Gastrocnemius medialis (tissue), 4 donors: Measurements from ENCODE around the gene MIX23. TPM values are rescaled to one million over a fixed set of nuclear protein-coding genes. Genes with fewer than 3 reads are reported as not detected.
A peak's percentile ranks its signal among the peaks of the same experiment; 100 is the strongest.

Experiments
- ATAC-seq, 2 donors: fragments of 150-250 bp; one replicate each; pipeline ENCODE4 v1.9.1; 2016
- DNase-seq, 2 donors: peaks; one replicate each; pipeline ENCODE4 v3.0.0-alpha.2; 2019
- H3K27ac ChIP-seq, 4 donors: fragments of 200-600 bp; sonication (generic); 1 replicate in 1 of 4; 2 replicates in 3 of 4; pipeline ENCODE4 v1.5.1; 2016 to 2018; ENCODE audit warnings: mild to moderate bottlenecking in 2 of 4, moderate library complexity in 1 of 4
- H3K27me3 ChIP-seq, 3 donors: fragments of 200-600 bp; sonication (generic) in 2 of 3; 1 replicate in 1 of 3; 2 replicates in 2 of 3; pipeline versions ENCODE4 v1.5.1 to v1.6.0; 2016 to 2019; ENCODE audit warnings: mild to moderate bottlenecking in 1 of 3, moderate library complexity in 1 of 3
- H3K36me3 ChIP-seq, 2 donors: fragments of 200-600 bp; sonication (generic) in 1 of 2; one replicate each; pipeline ENCODE4 v1.5.1; 2017 to 2018
- H3K4me1 ChIP-seq, 2 donors: fragments of 200-600 bp; sonication (generic) in 1 of 2; one replicate each; pipeline ENCODE4 v1.5.1; 2016 to 2017; ENCODE audit warnings: mild to moderate bottlenecking in 2 of 2
- H3K4me3 ChIP-seq, 4 donors: fragments of 200-600 bp; sonication (generic) in 3 of 4; 1 replicate in 1 of 4; 2 replicates in 3 of 4; pipeline ENCODE4 v1.5.1; 2016 to 2019; ENCODE audit warnings: mild to moderate bottlenecking in 2 of 4
- H3K9me3 ChIP-seq, 3 donors: fragments of 200-600 bp; sonication (generic) in 2 of 3; 1 replicate in 1 of 3; 2 replicates in 2 of 3; pipeline ENCODE4 v1.5.1; 2016 to 2019
- CTCF ChIP-seq, 5 experiments: fragments of 450-650 bp in 3 of 5; fragments of 200-600 bp in 2 of 5; sonication (generic) in 2 of 5; IDR thresholded peaks in 4 of 5; conservative IDR thresholded peaks in 1 of 5; 1 replicate in 4 of 5; 2 replicates in 1 of 5; pipeline ENCODE4 v1.5.1; 2016 to 2019; ENCODE audit warnings: antibody characterized with exemption in 5 of 5, mild to moderate bottlenecking in 3 of 5, moderate library complexity in 3 of 5
- POLR2A ChIP-seq, 2 donors: fragments of 450-650 bp; IDR thresholded peaks; one replicate each; pipeline ENCODE4 v1.6.1; 2017; ENCODE audit warnings: antibody characterized with exemption in 2 of 2, mild to moderate bottlenecking in 2 of 2, moderate library complexity in 2 of 2
- in situ Hi-C, 4 donors: fragments of 200-750 bp; cut with MboI; loops; one replicate each; pipeline versions ENCODE4 v1.15.0 to v1.8.0; 2017; ENCODE audit warnings: low sequenced_read_pairs in 4 of 4
- intact Hi-C: fragments of 100-400 bp; cut with DNase I; formaldehyde crosslinking; loops from one replicate; pipeline ENCODE4 v1.15.1; 2023; ENCODE audit warnings: low total_unique reads
- total RNA-seq, 4 donors: library from RNA; depleted of rRNA; stranded (reverse); fragments of >200 nt; gene quantifications; one replicate each; pipeline versions ENCODE4 v1.1.0 to v1.2.3, GENCODE V29; 2016

The MIX23 gene
- total RNA-seq, 4 donors from 2014 or later = 16.5 to 26.0 (median 23.7) TPM

GRCh38 chr3:122389197-122389596 lies 6.2 kb upstream of the MIX23 start:
- H3K27ac ChIP-seq = no peak overlapping the region
- intact Hi-C loops (loop anchor here (5.0 to 10.0 kb wide), 4 partner anchors 554 to 808 kb away; partner anchors contain the start of genes EAF2, GOLGB1, IQCB1 and PDIA5), in situ Hi-C loops (loop anchor here in 2 of 4 donors (10.0 to 25.0 kb wide), 3 partner anchors 126 to 852 kb away; partner anchors contain the start of genes KPNA1 (in 2 of the 2), HSPBAP1 (in 1 of the 2), POLQ (in 1 of the 2) and SLC49A4 (in 1 of the 2))
- H3K9me3 ChIP-seq = no peaks in the 10 kb centered on the region
- TF ChIP-seq CTCF (IDR thresholded peaks at IDR 0.05 in 4 of 5, conservative IDR thresholded peaks at IDR 0.05 in 1 of 5) (no peak), POLR2A (IDR thresholded peaks at IDR 0.05) (no peak)
- peaks cover 0 to 4% of the 10 kb centered on the region in 2 donors for H3K36me3 ChIP-seq
- DNase-seq (no peak), ATAC-seq (no peak)
- no peak overlapping the region for H3K4me3 ChIP-seq
- H3K27me3 ChIP-seq = no peaks in the 10 kb centered on the region
- H3K4me1 ChIP-seq = peaks cover 15 to 38% of the 10 kb centered on the region in 2 donors

- TF ChIP-seq CTCF (IDR thresholded peaks at IDR 0.05 in 4 of 5, conservative IDR thresholded peaks at IDR 0.05 in 1 of 5) (no peak), POLR2A (IDR thresholded peaks at IDR 0.05) (no peak)
- peaks cover 0 to 4% of the 10 kb centered on the region in 2 donors for H3K36me3 ChIP-seq
- H3K27ac ChIP-seq = no peak overlapping the region
- intact Hi-C loops (loop anchor here (5.0 to 10.0 kb wide), 4 partner anchors 553 to 810 kb away; partner anchors contain the start of genes EAF2, GOLGB1, IQCB1 and PDIA5), in situ Hi-C loops (loop anchor here in 2 of 4 donors (10.0 to 25.0 kb wide), 3 partner anchors 127 to 850 kb away; partner anchors contain the start of genes KPNA1 (in 2 of the 2), HSPBAP1 (in 1 of the 2), POLQ (in 1 of the 2) and SLC49A4 (in 1 of the 2))
- no peak for DNase-seq
- peaks cover 15 to 27% of the 10 kb centered on the region in 2 donors for H3K4me1 ChIP-seq
- H3K9me3 ChIP-seq = no peaks in the 10 kb centered on the region
- H3K4me3 ChIP-seq = no peak overlapping the region
- no peaks in the 10 kb centered on the region for H3K27me3 ChIP-seq
- ATAC-seq = no peak
Observed at GRCh38 chr3:122387709-122388108, 4.7 kb upstream of the MIX23 start.

- Histone ChIP-seq H3K4me3 (peak within 1 kb of the TSS; percentile 73 to 96 (median 86)), H3K27me3 (no peaks in the 10 kb centered on the region), H3K9me3 (no peaks in the 10 kb centered on the region), H3K4me1 (peaks cover 24% of the 10 kb centered on the region in 2 donors), H3K36me3 (peaks cover 0 to 4% of the 10 kb centered on the region in 2 donors), H3K27ac (peak within 1 kb of the TSS; percentile 89 to 97 (median 93))
- intact Hi-C loops (loop anchor here (1.0 to 10.0 kb wide), 10 partner anchors 32 to 1201 kb away; partner anchors contain the start of genes EAF2, GOLGB1, HACD2 and IQCB1), in situ Hi-C loops (loop anchor here in 2 of 4 donors (10.0 to 25.0 kb wide), 3 partner anchors 131 to 847 kb away; partner anchors contain the start of genes KPNA1 (in 2 of the 2), HSPBAP1 (in 1 of the 2), POLQ (in 1 of the 2) and SLC49A4 (in 1 of the 2))
- TF ChIP-seq CTCF (IDR thresholded peaks at IDR 0.05 in 4 of 5, conservative IDR thresholded peaks at IDR 0.05 in 1 of 5) (peak in 4 of 5 experiments; percentile 41 to 71 (median 56)), POLR2A (IDR thresholded peaks at IDR 0.05) (peak; percentile 93 to 95)
- peak; percentile 85 to 94 for DNase-seq
- ATAC-seq = peak; percentile 83 to 86
Observed at GRCh38 chr3:122383771-122384697, 1.0 kb upstream of the MIX23 start, which contains the start of gene FAM162A. Gene FAM162A, plus strand, starts transcription at chr3:122384182. Its CDS starts 84 bp downstream, at chr3:122384266.

GRCh38 chr3:122377975-122378374 lies 5.1 kb downstream of the MIX23 start:
- Histone ChIP-seq H3K36me3 (no peaks in the 10 kb centered on the region), H3K4me1 (peaks cover 10% of the 10 kb centered on the region in 2 donors), H3K9me3 (no peaks in the 10 kb centered on the region), H3K4me3 (no peak overlapping the region), H3K27ac (no peak overlapping the region), H3K27me3 (no peaks in the 10 kb centered on the region)
- no peak for TF ChIP-seq CTCF (IDR thresholded peaks at IDR 0.05 in 4 of 5, conservative IDR thresholded peaks at IDR 0.05 in 1 of 5)
- no peak for TF ChIP-seq POLR2A (IDR thresholded peaks at IDR 0.05)
- in situ Hi-C loops = loop anchor here in 1 of 4 donors (25.0 kb wide), 2 partner anchors 409 to 841 kb away; partner anchors contain the start of genes HSPBAP1, POLQ and SLC49A4
- DNase-seq (no peak), ATAC-seq (no peak)
- intact Hi-C loops = no loop called here
